Fibroblast of the conjunctiva (primary cell): ENCODE measurements around the gene PMEL.
"Not testable (repeated sequence)": the region's sequence is repeated elsewhere in the genome, so short reads cannot be mapped to it uniquely, and the experiment has no call there.

Source experiments
- DNase-seq: peaks from one replicate; pipeline ENCODE4 v3.0.0-alpha.2; 2010; ENCODE audit warnings: low read depth

Gene PMEL

DNA sequence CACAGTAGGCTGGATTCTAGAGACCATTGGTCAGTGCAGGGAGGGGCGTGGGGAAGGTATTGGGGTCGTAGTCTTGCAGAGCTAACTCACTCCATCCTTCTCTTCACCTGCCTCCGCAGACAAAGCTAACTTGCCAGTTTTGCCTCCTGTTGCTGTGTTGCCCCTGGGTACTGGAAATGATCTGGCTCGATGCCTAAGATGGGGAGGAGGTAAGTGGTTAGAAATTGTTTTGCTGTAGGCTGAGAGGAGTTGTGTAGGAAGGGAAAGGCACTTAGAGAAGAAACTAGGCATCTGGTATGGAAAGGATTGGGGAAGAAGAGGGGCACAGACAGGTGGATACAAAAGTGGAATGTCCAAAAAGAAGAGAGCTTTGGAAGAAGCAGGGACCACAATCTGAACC, 23.8 kb downstream of the PMEL start:
- DNase-seq: no peak

DNA sequence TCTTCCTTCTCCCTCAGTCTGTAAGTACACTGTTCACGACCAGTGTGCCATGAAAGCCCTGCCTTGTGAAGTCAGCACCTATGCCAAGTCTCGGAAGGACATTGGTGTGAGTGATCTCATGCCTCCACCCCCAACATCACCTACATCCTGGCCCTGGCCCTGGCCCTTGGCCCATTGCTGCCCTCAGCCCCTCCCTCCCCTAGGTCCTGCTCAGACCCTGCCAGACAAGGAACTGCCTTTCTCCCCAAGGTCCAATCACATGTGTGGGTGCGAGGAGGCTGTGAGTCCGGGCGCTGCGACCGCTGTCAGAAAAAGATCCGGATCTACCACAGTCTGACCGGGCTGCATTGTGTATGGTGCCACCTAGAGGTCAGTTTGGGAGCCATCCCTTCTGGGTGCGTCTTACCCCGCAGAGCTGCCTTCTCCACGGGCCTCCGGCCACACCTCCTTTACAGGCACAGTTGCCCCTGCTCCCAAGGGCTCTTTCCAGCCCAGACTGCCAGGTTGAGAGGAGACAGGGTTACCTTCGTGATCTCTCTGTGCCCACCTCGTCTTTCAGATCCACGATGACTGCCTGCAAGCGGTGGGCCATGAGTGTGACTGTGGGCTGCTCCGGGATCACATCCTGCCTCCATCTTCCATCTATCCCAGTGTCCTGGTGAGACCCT, 25.6 kb downstream of the PMEL start:
- peak; percentile 77 for DNase-seq

DNA sequence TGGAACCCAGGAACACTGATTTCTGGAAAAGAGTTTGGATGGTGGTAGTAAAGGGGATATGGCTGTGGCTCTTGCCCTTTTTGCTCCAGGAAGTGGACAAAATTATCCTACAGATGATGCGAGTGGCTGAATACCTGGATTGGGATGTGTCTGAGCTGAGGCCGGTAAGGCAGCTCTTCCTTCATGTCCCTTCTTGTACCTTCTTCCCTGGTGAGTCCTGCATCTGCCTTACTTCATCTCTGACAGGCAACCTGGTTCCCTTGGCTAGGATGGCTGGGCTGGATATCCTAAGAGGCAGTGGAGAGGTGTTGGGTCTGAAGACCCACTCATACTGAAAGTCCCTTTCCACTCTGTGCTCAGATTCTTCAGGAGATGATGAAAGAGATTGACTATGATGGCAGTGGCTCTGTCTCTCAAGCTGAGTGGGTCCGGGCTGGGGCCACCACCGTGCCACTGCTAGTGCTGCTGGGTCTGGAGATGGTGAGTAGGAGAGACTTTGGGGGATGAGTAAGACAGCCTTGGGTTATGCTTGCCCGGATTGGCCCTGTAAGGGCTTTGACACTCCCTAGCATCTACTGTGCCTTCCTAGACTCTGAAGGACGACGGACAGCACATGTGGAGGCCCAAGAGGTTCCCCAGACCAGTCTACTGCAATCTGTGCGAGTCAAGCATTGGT, 26.9 kb downstream of the PMEL start:
- DNase-seq: no peak

DNA sequence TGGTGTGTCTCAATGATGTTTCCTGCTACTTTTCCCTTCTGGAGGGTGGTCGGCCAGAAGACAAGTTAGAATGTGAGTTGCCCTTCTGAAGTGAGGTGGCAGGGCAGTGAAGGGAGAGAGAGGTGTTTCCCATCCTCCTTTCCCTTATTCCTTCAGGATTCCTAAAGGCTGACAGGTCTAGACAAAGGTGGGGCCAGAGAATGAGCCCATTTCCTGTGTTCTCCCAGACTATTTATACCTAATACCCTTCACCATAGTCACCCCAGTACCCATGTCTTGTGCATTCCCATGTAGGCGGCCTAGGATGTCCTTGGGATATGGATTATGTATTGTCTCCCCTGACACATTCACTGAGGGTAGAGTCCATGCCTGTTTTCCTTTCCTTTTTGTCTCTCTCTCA, 27.9 kb downstream of the PMEL start:
- no peak for DNase-seq

DNA sequence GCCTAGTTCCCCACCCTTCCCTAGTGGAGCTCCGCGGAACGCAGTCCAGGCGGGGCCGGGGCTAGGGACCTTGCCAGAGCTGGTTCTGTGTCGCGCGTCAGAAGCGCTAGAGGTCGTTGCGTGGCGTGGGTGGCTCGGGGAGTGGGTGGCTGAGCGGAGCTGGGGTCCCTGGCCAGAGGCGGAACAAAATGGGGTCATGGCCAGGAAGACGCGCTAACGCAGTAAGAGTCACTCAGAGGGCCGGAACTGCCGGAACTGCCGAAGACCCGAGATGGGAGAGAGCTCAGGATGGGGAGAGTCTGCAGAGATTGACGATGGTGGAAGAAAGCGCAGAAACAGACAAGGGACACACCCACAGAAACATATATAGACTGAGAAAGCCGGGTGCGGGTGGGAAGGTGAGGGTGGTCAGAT, 30.1 kb downstream of the PMEL start:
- no peak for DNase-seq

DNA sequence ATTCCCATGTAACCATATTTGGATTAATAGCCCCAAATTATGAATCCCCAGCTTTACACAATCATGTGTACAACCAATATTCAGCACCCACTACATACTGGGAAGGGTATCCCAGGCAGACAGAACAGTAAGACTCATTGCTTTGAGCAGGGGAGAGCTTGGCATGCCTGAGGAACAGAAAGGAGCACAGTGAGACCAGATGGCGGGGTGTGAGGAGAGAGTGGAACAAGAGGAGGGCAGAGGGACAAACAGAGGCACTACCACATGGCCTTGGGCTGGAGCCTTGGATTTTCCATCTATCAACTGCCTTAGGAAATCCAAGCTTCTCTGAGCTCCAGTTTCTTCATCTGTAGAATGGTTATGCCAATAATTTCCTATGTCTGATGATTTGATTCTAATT, 31.1 kb downstream of the PMEL start:
- DNase-seq: no peak

DNA sequence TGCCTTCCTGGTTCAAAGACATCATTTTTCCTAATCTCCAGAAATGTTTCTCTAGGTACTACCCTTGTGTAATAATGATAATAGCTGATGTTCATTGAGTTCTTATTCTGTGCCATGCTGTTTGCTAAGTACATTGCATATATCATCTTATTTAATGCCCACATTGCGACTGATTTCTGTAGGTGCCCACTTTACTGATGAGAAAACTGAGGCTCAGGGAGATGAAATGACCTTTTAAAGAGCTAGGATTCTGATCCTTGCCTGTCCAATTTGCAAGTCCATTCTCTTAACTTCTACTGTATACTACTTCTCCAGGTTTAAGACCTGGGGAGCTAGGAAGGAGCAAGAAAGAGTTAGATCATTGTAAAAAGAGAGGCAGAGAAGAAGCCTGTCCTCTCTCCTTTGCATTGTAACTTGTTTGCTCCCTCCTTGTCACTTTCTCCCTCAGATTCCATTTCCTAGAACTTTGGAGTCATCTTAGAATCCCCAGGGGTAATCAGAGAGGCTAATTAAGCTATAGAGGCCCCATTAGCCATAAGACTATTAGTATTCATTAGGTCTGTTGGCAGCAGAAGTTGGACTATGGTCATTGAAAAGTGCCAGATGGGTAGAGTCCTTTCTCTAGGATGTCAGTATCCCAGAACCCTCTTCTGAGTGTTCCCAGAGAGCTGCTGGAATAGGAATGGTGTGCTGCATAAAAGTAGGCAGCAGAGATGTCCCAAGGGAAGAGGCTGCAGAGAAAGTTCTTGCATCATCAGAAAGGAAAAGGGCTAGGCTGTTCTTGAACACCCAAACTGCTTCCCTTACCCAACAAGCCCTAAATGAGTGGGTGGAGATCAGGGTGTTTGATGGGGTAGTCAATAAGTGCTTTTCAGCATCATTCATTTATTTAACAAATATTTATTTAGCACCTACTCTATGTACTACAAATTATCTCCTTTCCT, 31.8 kb downstream of the PMEL start:
- DNase-seq: no peak

DNA sequence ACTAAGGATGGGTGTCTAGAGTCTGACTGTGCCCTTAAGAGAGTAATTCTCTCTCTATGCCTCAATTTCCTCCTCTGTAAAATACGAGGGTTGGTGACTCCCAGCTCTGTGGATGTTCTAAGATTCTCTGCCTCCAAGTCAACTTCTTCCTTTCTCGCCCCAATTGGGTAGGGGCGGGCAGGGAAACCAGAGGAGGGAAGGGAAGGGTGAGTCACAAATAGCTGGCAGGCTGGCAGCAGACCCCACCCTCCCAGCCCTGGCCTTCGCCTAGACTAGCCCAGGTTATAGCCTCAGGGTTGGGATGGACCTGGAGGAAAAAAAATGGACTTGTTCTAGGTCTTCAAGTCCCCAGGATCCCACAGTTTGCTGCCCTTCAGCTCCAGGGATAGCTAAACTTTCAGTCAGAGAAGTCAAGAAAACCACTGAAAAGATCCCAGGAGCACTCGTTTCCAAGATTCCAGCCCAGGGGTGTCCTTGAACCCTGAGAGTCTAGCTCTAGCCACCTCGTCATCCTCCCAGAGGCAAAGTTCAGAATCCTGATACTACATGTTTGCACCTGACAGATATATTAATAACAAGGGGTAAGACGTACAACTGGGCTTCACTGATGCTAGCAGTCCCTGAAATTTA, 32.6 kb downstream of the PMEL start:
- no peak for DNase-seq

DNA sequence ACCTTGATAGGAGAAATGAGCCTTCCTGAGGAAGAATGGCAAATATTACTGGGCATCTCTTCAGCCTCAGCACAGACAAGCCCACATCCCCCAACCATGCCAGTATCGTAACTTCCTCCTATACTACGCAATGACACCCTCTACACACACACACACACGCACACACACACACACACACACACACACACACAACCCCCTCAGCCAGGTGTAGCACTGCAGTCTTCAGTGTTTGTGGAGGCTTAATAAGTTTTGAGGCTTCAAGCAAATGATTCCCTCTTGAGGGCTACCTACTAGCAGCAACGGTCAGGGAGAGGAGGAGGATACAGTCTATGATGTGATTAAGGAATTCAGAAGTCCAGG, 33.3 kb downstream of the PMEL start:
- no peak for DNase-seq

DNA sequence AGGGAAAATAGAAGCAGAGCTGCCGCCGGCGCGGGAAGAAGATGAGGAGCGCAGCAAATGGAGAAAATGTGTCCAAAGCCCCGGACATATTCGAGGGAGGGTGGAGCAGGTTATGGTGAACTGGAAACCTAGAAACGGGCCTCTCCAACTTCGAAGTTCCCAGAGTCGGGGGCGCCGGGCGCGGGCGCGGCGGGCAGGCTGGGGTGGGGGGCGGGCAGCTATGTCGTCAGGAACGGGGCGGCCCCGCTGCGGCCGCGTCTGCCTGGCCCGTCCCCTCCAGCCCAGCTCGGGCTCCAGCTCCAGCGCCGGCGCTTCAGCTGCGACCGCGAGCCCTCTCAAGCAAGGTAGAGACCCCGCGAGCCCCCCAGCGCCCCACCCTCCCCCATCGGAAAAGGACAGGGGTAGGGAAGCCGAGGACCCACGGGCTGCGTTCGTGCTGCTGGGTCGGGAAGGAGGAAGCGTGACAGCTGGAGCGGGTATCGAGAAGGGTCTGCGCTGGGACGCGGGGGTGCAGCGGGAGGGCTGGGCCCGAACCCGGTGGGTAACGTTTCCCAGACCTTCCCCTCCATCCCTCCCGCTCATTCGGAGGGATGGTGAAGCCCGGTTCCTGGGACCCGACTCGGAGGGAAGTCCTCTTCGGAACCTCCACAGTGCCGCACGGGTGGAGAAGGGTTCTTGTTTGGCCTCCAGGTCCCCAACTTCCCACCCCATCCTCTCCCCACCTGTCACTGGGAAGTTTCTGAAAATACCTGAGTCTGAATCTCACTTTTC, 33.9 kb downstream of the PMEL start:
- DNase-seq: no peak

DNA sequence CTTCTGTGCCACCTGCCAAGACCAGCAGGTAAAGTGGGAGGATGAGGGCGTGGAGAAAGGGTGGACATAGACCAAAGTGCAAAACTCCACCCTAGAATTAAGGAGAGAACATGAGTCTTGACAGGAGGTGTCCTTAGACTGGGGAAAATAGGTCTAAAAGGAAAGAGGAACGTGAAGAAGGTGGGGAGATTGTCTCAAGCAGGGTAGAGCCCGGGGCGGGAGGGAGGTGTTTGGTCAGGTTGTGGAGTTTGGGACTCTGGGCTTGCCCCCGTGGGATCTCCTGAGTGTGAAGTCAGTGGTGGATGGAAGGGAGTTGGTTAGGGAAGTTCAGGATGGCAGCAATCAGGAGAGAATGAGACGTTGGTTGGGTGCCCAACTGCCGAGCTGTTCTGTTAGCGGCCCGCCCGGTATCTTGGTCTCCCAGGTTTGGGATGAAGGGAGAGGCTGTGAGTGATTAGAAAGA, 34.5 kb downstream of the PMEL start:
- DNase-seq: no peak

DNA sequence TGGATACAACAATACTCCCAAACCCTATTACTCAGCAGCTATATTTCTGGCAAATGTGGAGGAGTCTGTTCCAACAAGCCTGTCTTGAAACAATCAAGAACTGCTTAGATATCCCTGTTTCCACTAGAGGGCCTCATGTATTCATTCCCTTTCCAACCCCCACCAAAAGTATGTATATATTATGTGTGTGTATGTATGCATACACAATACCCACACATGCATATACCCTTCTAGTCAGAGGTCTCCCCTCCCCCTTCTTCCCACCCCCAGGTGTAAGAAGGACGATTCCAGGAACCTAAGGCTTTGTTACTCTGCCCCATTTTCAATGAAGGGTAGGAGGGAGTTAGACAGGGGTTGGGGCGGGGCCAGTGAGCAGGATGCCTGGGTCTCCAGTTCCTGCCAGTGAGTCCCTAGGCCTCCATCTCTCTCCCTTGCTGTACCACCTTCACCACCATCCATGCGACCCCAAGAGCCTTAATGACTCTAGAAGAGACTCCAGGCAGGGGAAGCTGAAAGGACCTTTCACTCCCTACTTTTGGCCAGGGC, 35.0 kb downstream of the PMEL start, which contains the start of gene DGKA:
Gene DGKA, plus strand, starts transcription at position 392 of the 546 bp plus-strand sequence. CDS start 5,342 bp downstream, outside the sequence.
- peak; percentile 82 for DNase-seq

DNA sequence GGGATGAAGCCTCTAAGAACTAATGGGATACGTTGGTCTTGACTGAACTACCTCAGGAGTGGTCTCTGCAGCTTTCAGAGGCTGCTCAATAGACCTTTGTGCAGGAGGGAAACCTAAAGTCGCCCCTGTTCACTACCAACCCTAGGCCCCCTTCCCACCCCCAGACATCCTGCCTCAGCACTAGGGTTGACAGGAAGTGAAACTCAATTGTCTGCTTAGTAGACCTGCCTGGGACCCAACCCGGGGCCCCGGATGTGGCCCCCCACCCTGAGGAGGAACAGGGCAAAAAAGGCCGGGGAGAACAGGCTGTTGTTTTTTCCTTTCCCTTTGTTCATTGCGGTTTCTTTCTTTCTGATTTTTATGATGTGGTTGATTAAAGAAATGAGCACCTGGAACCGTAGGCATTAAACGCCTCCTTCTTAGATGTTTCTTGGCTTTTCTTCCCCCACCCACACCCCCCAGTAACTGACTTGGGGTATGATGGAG, 36.5 kb downstream of the PMEL start:
- no peak for DNase-seq

DNA sequence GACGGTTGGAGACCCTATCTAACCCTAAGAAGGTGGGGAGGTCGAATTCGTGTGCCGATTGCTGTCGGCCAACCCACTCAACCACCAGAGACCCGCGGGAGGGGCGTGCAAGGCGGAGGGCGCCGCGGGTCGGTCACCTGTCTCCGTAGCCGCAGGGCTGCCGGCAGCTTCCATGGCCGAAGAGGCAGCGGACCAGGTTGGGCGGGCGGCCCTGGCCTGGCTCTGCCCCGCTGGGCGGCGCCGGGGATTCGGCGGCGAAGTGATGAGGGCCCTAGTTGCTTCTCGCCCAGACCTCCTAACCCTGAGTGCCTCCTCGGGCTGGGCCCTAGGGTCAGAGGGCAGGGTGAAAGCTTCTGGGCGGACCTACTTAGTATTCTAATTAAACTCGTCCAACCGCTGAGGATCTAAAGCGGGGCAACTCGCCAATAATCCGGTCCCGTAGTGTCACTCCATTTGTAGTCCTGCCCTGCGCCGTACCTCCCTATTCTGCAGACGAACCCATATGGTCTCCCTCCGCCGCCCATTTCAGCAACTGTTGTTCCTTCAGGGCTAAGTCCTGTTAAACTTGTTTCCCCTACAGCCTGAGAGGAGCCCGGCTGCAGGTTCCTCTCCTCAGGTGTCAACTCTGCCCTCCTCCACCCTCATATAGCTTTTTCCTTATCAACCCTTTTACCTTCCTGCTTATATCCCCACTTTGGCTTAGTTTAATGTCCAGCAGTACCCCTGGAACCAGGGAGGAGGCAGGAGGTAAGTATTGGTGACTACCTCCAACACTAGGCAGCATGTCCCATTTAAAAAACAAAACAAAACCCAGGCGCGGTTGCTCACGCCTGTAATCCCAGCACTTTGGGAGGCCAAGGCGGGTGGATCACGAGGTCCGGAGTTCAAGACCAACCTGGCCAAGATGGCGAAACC, 38.0 kb downstream of the PMEL start, which contains the start of gene PYM1:
Gene PYM1, minus strand, starts transcription at position 307 of the 915 bp plus-strand sequence. Its CDS starts 133 bp downstream, at position 174.
- peak; percentile 69 for DNase-seq

DNA sequence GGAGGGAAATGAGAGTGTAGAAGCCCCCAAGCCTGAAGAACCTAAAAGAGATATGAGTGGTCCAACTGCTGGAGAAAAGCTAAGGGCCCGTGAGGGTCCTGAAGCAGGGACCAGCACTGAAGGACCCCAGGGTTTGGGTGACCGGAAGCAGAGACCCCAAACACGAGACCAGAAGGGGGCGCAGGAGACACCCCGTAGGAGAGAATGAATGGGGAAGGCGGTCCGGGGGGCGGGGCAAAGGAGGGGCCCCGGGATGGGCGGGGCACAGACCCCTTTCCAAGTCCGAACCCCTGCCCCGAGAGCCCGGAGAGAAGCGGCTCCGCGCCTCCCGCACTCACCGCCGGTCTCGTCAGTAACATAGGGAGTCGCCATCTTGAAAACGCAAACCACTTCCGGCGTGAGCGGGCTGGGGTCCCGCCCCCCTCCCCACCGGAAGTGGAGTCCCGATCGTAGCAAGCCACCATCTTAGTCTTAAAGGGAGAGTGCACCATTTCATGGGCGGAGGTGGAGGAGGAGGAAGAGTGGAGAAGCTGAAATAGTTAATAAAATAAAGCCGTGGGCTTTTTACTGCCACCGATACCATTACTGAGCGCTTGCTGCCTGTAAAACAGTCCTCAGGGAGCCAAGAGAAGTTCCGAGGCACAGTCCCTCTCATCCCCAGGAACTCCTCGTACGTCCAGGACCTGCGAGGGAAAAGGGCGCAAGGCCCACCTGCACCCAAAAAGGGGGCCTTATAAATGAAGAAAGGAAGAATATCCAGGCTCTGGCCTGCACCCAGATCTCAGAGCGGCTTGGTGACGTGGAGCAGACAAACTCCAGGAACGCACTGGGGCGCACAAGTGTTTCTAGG, 38.9 kb downstream of the PMEL start:
- DNase-seq: peak; percentile 87

DNA sequence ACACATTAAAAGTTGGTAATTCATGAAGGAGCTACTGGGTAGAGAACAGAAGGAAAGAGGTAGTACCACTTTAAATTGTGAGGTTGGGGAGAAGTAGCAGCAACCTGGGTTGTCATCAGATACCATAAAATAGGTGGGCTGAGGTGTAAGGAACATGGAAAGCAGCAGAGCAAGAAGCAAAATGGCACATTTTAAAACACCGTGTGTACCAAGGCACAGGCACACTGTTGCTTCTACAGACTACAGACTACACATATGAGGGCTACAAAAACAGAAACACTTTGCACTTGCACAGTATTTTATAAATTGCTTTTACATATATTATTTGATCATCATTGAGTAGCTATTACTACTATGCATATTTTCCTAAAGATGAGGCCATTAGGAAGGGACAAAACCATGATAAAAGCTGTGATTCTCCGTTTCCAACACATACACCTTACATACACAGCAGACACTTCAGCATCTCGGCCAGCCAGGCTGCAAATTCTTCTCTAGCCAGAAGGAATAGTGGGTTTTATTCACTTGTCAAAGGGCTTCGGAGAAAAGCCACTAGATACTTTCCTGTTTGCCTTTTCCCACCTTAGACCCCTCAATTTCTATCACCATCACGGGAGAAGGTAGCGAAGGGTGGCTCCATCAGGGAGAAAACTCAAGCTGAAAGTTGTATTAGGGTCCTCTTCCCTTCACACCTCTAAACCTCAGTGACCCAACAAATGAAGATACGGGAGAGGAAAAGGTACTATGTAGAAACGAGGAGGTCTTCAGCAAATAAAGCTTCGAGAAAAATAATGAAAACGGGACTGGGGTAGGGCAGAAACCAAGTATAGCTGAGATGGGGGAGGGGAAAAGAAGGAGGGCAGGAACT, 39.7 kb downstream of the PMEL start:
- no peak for DNase-seq

DNA sequence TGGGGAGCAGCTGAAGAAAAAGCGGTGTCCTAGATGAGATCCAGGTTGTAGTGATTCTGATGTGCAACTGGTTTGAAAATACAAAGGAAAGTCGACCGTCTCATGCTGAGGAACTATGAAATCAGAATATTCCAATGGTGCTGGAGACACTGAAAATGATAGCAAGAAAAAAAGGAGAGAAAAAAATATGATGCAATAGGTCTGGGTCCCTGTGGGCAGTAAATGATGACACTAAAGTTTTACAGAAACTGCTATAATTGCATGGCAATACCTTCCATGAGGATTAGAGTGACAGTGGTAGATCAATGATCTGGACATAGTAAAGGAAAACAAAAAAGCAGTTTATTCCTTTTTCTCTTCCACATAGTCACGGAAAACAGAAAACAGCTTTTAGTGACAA, 40.5 kb downstream of the PMEL start:
- DNase-seq: no peak

DNA sequence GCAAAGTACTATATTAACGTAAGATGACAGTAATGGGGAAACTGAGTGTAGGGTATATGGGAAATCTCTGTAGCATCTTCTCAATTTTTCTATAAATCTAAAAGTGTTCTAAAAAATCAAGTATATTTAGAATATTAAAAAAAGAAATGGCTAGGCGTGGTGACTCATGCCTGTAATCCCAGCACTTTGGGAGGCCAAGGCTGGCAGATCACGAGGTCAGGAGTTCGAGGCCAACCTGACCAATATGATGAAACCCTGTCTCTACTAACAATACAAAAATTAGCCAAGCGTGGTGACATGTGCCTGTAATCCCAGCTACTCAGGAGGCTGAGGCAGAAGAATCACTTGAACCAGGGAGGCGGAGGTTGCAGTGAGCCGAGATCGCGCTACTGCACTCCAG, 42.2 kb downstream of the PMEL start:
- DNase-seq: not testable (repeated sequence)
